Stimulated activated CD8-positive, alpha-beta memory T cell treated with anti-CD3 and anti-CD28 coated beads, Interleukin-4, amount 100 ng/mL, for 24 hours (primary cell): ENCODE measurements around the gene CYP2W1.
"Not testable (repeated sequence)": the region's sequence is repeated elsewhere in the genome, so short reads cannot be mapped to it uniquely, and the experiment has no call there.

Experiments
- DNase-seq: peaks from one replicate; pipeline ENCODE4 v3.0.0-alpha.2; 2020; ENCODE audit warnings: low read depth

Gene CYP2W1

GRCh38 chr7:999149-999879, 16.3 kb downstream of the CYP2W1 start:
- no peak for DNase-seq

GRCh38 chr7:999941-1000935, 17.3 kb downstream of the CYP2W1 start:
- no peak for DNase-seq

GRCh38 chr7:1001069-1001770, 18.2 kb downstream of the CYP2W1 start:
- DNase-seq = not testable (repeated sequence)

GRCh38 chr7:1002026-1002425, 19.0 kb downstream of the CYP2W1 start:
- DNase-seq = not testable (repeated sequence)

GRCh38 chr7:1002445-1002844, 19.5 kb downstream of the CYP2W1 start:
- DNase-seq = not testable (repeated sequence)

- DNase-seq = no peak
Observed at GRCh38 chr7:1004018-1004852, 21.3 kb downstream of the CYP2W1 start.

GRCh38 chr7:1005303-1005702, 22.3 kb downstream of the CYP2W1 start:
- DNase-seq = no peak

- DNase-seq = no peak
Observed at GRCh38 chr7:1007901-1008300, 24.9 kb downstream of the CYP2W1 start.

GRCh38 chr7:1008733-1009363, 25.9 kb downstream of the CYP2W1 start:
- DNase-seq = no peak

GRCh38 chr7:1009747-1010146, 26.8 kb downstream of the CYP2W1 start:
- no peak for DNase-seq

- no peak for DNase-seq
Observed at GRCh38 chr7:1010226-1010625, 27.2 kb downstream of the CYP2W1 start.

- DNase-seq = no peak
Observed at GRCh38 chr7:1011297-1012003, 28.5 kb downstream of the CYP2W1 start.

- no peak for DNase-seq
Observed at GRCh38 chr7:1012004-1012715, 29.2 kb downstream of the CYP2W1 start.

- no peak for DNase-seq
Observed at GRCh38 chr7:1012716-1013095, 29.7 kb downstream of the CYP2W1 start.

GRCh38 chr7:1013581-1013980, 30.6 kb downstream of the CYP2W1 start:
- DNase-seq = no peak

- DNase-seq = no peak
Observed at GRCh38 chr7:1014681-1015080, 31.7 kb downstream of the CYP2W1 start.

GRCh38 chr7:1015196-1016121, 32.5 kb downstream of the CYP2W1 start:
- DNase-seq = no peak
